HUES48 (cell line): ENCODE measurements around the gene GLUD1.
"Not testable (repeated sequence)": the region's sequence is repeated elsewhere in the genome, so short reads cannot be mapped to it uniquely, and the experiment has no call there.

ENCODE experiments used
- H3K27ac ChIP-seq: one replicate; pipeline ENCODE4 v1.7.0; 2013; ENCODE audit warnings: low read depth, low read length, inconsistent platforms
- H3K27me3 ChIP-seq: 2 replicates; pipeline ENCODE4 v1.6.1; 2013; ENCODE audit warnings: mild to moderate bottlenecking, low read length; ENCODE audit not compliant: control insufficient read depth, insufficient read depth
- H3K36me3 ChIP-seq: 2 replicates; pipeline ENCODE4 v1.6.1; 2013; ENCODE audit warnings: low read length; ENCODE audit not compliant: control insufficient read depth, insufficient read depth
- H3K4me1 ChIP-seq: 2 replicates; pipeline ENCODE4 v1.6.1; 2013; ENCODE audit warnings: mild to moderate bottlenecking, low read length; ENCODE audit not compliant: control insufficient read depth, insufficient read depth
- H3K4me3 ChIP-seq: 2 replicates; pipeline ENCODE4 v1.5.1; 2013; ENCODE audit warnings: mild to moderate bottlenecking, low read depth, low read length
- H3K9ac ChIP-seq: 2 replicates; pipeline ENCODE4 v1.6.1; 2013; ENCODE audit warnings: mild to moderate bottlenecking, low read depth, low read length, moderate library complexity
- H3K9me3 ChIP-seq: 2 replicates; pipeline ENCODE4 v1.6.1; 2013; ENCODE audit warnings: low read length; ENCODE audit not compliant: control insufficient read depth, insufficient read depth

GLUD1 gene

GRCh38 chr10:87066178-87066577 is 28.5 kb downstream of the GLUD1 start:
- Histone ChIP-seq H3K9me3 (no peaks in the 10 kb centered on the region), H3K4me3 (no peak overlapping the region), H3K27me3 (no peaks in the 10 kb centered on the region), H3K36me3 (peaks cover 68% of the 10 kb centered on the region), H3K27ac (no peak overlapping the region), H3K9ac (no peak overlapping the region), H3K4me1 (no peaks in the 10 kb centered on the region)

- Histone ChIP-seq H3K4me1 (no peaks in the 10 kb centered on the region), H3K27me3 (no peaks in the 10 kb centered on the region), H3K9me3 (no peaks in the 10 kb centered on the region), H3K27ac (no peak overlapping the region), H3K36me3 (peaks cover 80% of the 10 kb centered on the region), H3K4me3 (no peak overlapping the region), H3K9ac (no peak overlapping the region)
These were observed 30.0 kb downstream of the GLUD1 start for GRCh38 chr10:87064651-87065050.

- H3K27me3 ChIP-seq: no peaks in the 10 kb centered on the region
- no peaks in the 10 kb centered on the region for H3K9me3 ChIP-seq
- H3K36me3 ChIP-seq: peaks cover 76% of the 10 kb centered on the region
- H3K4me1 ChIP-seq: no peaks in the 10 kb centered on the region
- no peak overlapping the region for H3K9ac ChIP-seq
- H3K4me3 ChIP-seq: no peak overlapping the region
- no peak overlapping the region for H3K27ac ChIP-seq
These were observed 34.2 kb downstream of the GLUD1 start for GRCh38 chr10:87060280-87060928.

GRCh38 chr10:87059401-87059800 is 35.2 kb downstream of the GLUD1 start:
- Histone ChIP-seq H3K9me3 (no peaks in the 10 kb centered on the region), H3K9ac (no peak overlapping the region), H3K27ac (no peak overlapping the region), H3K27me3 (no peaks in the 10 kb centered on the region), H3K4me1 (no peaks in the 10 kb centered on the region), H3K36me3 (peaks cover 78% of the 10 kb centered on the region), H3K4me3 (no peak overlapping the region)

- Histone ChIP-seq H3K27me3 (no peaks in the 10 kb centered on the region), H3K4me1 (no peaks in the 10 kb centered on the region), H3K36me3 (peaks cover 85% of the 10 kb centered on the region), H3K4me3 (no peak overlapping the region), H3K9ac (no peak overlapping the region), H3K9me3 (no peaks in the 10 kb centered on the region), H3K27ac (no peak overlapping the region)
These were observed 36.5 kb downstream of the GLUD1 start for GRCh38 chr10:87058171-87058570.

- no peak overlapping the region for H3K27ac ChIP-seq
These were observed 40.0 kb downstream of the GLUD1 start for GRCh38 chr10:87054373-87055295.

GRCh38 chr10:87053577-87054181 is 41.0 kb downstream of the GLUD1 start:
- no peaks in the 10 kb centered on the region for H3K27me3 ChIP-seq
- no peak overlapping the region for H3K9ac ChIP-seq
- no peak overlapping the region for H3K27ac ChIP-seq
- H3K36me3 ChIP-seq: peaks cover 86% of the 10 kb centered on the region
- H3K9me3 ChIP-seq: no peaks in the 10 kb centered on the region
- H3K4me3 ChIP-seq: no peak overlapping the region
- no peaks in the 10 kb centered on the region for H3K4me1 ChIP-seq

More at GRCh38 chr10:87054373-87055295, 40.0 kb downstream of the GLUD1 start:
- Histone ChIP-seq H3K9ac (no peak overlapping the region), H3K27me3 (no peaks in the 10 kb centered on the region), H3K4me3 (no peak overlapping the region), H3K9me3 (no peaks in the 10 kb centered on the region), H3K36me3 (peaks cover 87% of the 10 kb centered on the region), H3K4me1 (no peaks in the 10 kb centered on the region)

GRCh38 chr10:87053111-87053510 is 41.5 kb downstream of the GLUD1 start:
- no peak overlapping the region for H3K4me3 ChIP-seq
- H3K27ac ChIP-seq: no peak overlapping the region
- no peaks in the 10 kb centered on the region for H3K27me3 ChIP-seq
- no peak overlapping the region for H3K9ac ChIP-seq
- H3K36me3 ChIP-seq: peaks cover 84% of the 10 kb centered on the region
- no peaks in the 10 kb centered on the region for H3K9me3 ChIP-seq
- no peaks in the 10 kb centered on the region for H3K4me1 ChIP-seq

- H3K27ac ChIP-seq: no peak overlapping the region
- no peaks in the 10 kb centered on the region for H3K27me3 ChIP-seq
- no peaks in the 10 kb centered on the region for H3K9me3 ChIP-seq
- peaks cover 31% of the 10 kb centered on the region for H3K36me3 ChIP-seq
- H3K4me1 ChIP-seq: no peaks in the 10 kb centered on the region
- H3K9ac ChIP-seq: no peak overlapping the region
- no peak overlapping the region for H3K4me3 ChIP-seq
These were observed 49.2 kb downstream of the GLUD1 start for GRCh38 chr10:87045434-87045938.

- not testable (repeated sequence) for H3K27me3 ChIP-seq, H3K4me3 ChIP-seq, H3K9ac ChIP-seq, H3K4me1 ChIP-seq, H3K9me3 ChIP-seq, H3K27ac ChIP-seq
- H3K36me3 ChIP-seq: peaks cover 12% of the 10 kb centered on the region
These were observed 51.1 kb downstream of the GLUD1 start for GRCh38 chr10:87043579-87043978.

- no peaks in the 10 kb centered on the region for H3K4me1 ChIP-seq
- H3K27ac ChIP-seq: no peak overlapping the region
- H3K9me3 ChIP-seq: no peaks in the 10 kb centered on the region
- no peak overlapping the region for H3K4me3 ChIP-seq
- no peaks in the 10 kb centered on the region for H3K27me3 ChIP-seq
- H3K36me3 ChIP-seq: no peaks in the 10 kb centered on the region
- H3K9ac ChIP-seq: no peak overlapping the region
These were observed 55.9 kb downstream of the GLUD1 start for GRCh38 chr10:87038786-87039185.
